ENCODE measurements around the gene KIAA0586.

- TF ChIP-seq RFX5 (IDR thresholded peaks at IDR 0.05; ENCODE audit: low read length) = no peak
- TF ChIP-seq CTCF (IDR thresholded peaks at IDR 0.05) = no peak
- TF ChIP-seq USF1 (IDR thresholded peaks at IDR 0.05; ENCODE audit: borderline replicate concordance, low read depth) = no peak
- no peak for TF ChIP-seq EZH2phosphoT487 (IDR thresholded peaks at IDR 0.05; ENCODE audit: borderline replicate concordance, low read depth)
- no peak for TF ChIP-seq EP300 (IDR thresholded peaks at IDR 0.05; ENCODE audit: borderline replicate concordance in 1 of 2, low read depth in 1 of 2, low read length in 1 of 2)
- TF ChIP-seq GABPA (IDR thresholded peaks at IDR 0.05; ENCODE audit: low read depth) = no peak
- no peak for TF ChIP-seq POLR2AphosphoS5 (IDR thresholded peaks at IDR 0.05; ENCODE audit: low read depth, low read length)
- TF ChIP-seq NRF1 (IDR thresholded peaks at IDR 0.05; ENCODE audit: low read depth, low read length) = no peak
- no peak for TF ChIP-seq FOXJ3 (CRISPR knock-in tag; IDR thresholded peaks at IDR 0.05)
- no peak for TF ChIP-seq JUND (IDR thresholded peaks at IDR 0.05)
- no peak for TF ChIP-seq PBX3 (IDR thresholded peaks at IDR 0.05)
These were observed 17.1 kb downstream of the KIAA0586 start for GRCh38 chr14:58444627-58445026.
